HEK293 (cell line): Measurements from ENCODE around the gene CNOT2.

Experiments
- GLI4 ChIP-seq: fragments of 450-650 bp; formaldehyde crosslinking; IDR thresholded peaks from 2 replicates; pipeline ENCODE4 v1.5.1; 2016; ENCODE audit warnings: missing biosample characterization, missing genetic modification characterization
- MYNN ChIP-seq: fragments of 450-650 bp; formaldehyde crosslinking; IDR thresholded peaks from 2 replicates; pipeline ENCODE4 v1.5.1; 2016; ENCODE audit warnings: missing biosample characterization, missing genetic modification characterization, borderline replicate concordance
- SP2 ChIP-seq: fragments of 450-650 bp; formaldehyde crosslinking; IDR thresholded peaks from 2 replicates; pipeline ENCODE4 v1.5.1; 2016; ENCODE audit warnings: missing biosample characterization, missing genetic modification characterization
- ZBTB1 ChIP-seq: fragments of 450-650 bp; formaldehyde crosslinking; IDR thresholded peaks from 2 replicates; pipeline ENCODE4 v1.5.1; 2016; ENCODE audit warnings: missing biosample characterization, missing genetic modification characterization
- ZBTB21 ChIP-seq: fragments of 450-650 bp; formaldehyde crosslinking; IDR thresholded peaks from 2 replicates; pipeline ENCODE4 v1.5.1; 2017; ENCODE audit warnings: missing biosample characterization, missing genetic modification characterization
- ZNF324 ChIP-seq: fragments of 450-650 bp; formaldehyde crosslinking; IDR thresholded peaks from 2 replicates; pipeline ENCODE4 v1.5.1; 2016; ENCODE audit warnings: missing biosample characterization, missing genetic modification characterization
- ZNF394 ChIP-seq: fragments of 450-650 bp; formaldehyde crosslinking; IDR thresholded peaks from 2 replicates; pipeline ENCODE4 v1.5.1; 2016; ENCODE audit warnings: missing biosample characterization, missing genetic modification characterization, mild to moderate bottlenecking, moderate library complexity, borderline replicate concordance
- ZNF433 ChIP-seq: fragments of 450-650 bp; formaldehyde crosslinking; IDR thresholded peaks from 2 replicates; pipeline ENCODE4 v1.5.1; 2016; ENCODE audit warnings: missing biosample characterization, missing genetic modification characterization, low read depth
- ZNF776 ChIP-seq: fragments of 450-650 bp; formaldehyde crosslinking; IDR thresholded peaks from 2 replicates; pipeline ENCODE4 v1.5.0; 2017; ENCODE audit warnings: missing biosample characterization, missing genetic modification characterization, borderline replicate concordance
- ZNF830 ChIP-seq: fragments of 450-650 bp; IDR thresholded peaks from 2 replicates; pipeline ENCODE4 v1.5.0; 2018; ENCODE audit warnings: missing biosample characterization, missing genetic modification characterization, low read depth, mild to moderate bottlenecking, moderate library complexity
- ZNF837 ChIP-seq: fragments of 450-650 bp; formaldehyde crosslinking; IDR thresholded peaks from 2 replicates; pipeline ENCODE4 v1.5.1; 2016; ENCODE audit warnings: missing biosample characterization, missing genetic modification characterization
- TF ChIP-seq, protein P1 (sequence below): fragments of 450-650 bp; formaldehyde crosslinking; IDR thresholded peaks from 2 replicates; pipeline ENCODE4 v1.5.1; 2016; ENCODE audit warnings: missing biosample characterization, missing genetic modification characterization
- TF ChIP-seq, protein P2 (sequence below): fragments of 450-650 bp; formaldehyde crosslinking; IDR thresholded peaks from 2 replicates; pipeline ENCODE4 v1.5.1; 2016; ENCODE audit warnings: missing biosample characterization, missing genetic modification characterization

GRCh38 chr12:70360218-70360617 lies 117.0 kb downstream of the CNOT2 start:
- no peak for TF ChIP-seq SP2 (tag by site-specific recombination)
- TF ChIP-seq, protein P1, sequence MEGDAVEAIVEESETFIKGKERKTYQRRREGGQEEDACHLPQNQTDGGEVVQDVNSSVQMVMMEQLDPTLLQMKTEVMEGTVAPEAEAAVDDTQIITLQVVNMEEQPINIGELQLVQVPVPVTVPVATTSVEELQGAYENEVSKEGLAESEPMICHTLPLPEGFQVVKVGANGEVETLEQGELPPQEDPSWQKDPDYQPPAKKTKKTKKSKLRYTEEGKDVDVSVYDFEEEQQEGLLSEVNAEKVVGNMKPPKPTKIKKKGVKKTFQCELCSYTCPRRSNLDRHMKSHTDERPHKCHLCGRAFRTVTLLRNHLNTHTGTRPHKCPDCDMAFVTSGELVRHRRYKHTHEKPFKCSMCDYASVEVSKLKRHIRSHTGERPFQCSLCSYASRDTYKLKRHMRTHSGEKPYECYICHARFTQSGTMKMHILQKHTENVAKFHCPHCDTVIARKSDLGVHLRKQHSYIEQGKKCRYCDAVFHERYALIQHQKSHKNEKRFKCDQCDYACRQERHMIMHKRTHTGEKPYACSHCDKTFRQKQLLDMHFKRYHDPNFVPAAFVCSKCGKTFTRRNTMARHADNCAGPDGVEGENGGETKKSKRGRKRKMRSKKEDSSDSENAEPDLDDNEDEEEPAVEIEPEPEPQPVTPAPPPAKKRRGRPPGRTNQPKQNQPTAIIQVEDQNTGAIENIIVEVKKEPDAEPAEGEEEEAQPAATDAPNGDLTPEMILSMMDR (tag by site-specific recombination): no peak
- TF ChIP-seq ZNF776: no peak
- no peak for TF ChIP-seq ZNF433 (tag by site-specific recombination)
- TF ChIP-seq, protein P2, sequence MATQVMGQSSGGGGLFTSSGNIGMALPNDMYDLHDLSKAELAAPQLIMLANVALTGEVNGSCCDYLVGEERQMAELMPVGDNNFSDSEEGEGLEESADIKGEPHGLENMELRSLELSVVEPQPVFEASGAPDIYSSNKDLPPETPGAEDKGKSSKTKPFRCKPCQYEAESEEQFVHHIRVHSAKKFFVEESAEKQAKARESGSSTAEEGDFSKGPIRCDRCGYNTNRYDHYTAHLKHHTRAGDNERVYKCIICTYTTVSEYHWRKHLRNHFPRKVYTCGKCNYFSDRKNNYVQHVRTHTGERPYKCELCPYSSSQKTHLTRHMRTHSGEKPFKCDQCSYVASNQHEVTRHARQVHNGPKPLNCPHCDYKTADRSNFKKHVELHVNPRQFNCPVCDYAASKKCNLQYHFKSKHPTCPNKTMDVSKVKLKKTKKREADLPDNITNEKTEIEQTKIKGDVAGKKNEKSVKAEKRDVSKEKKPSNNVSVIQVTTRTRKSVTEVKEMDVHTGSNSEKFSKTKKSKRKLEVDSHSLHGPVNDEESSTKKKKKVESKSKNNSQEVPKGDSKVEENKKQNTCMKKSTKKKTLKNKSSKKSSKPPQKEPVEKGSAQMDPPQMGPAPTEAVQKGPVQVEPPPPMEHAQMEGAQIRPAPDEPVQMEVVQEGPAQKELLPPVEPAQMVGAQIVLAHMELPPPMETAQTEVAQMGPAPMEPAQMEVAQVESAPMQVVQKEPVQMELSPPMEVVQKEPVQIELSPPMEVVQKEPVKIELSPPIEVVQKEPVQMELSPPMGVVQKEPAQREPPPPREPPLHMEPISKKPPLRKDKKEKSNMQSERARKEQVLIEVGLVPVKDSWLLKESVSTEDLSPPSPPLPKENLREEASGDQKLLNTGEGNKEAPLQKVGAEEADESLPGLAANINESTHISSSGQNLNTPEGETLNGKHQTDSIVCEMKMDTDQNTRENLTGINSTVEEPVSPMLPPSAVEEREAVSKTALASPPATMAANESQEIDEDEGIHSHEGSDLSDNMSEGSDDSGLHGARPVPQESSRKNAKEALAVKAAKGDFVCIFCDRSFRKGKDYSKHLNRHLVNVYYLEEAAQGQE: no peak
- TF ChIP-seq MYNN (tag by site-specific recombination): no peak
- TF ChIP-seq ZNF837 (tag by site-specific recombination): no peak
- TF ChIP-seq GLI4: no peak
- TF ChIP-seq ZNF324 (tag by site-specific recombination): no peak
- TF ChIP-seq ZNF394: no peak
- no peak for TF ChIP-seq ZBTB1 (tag by site-specific recombination)
- no peak for TF ChIP-seq ZBTB21 (tag by site-specific recombination)
- TF ChIP-seq ZNF830 (tag by site-specific recombination): no peak
